Measurements from ENCODE around the gene TMEM238.

Gene TMEM238

GRCh38 chr19:55376241-55376933 lies 7.7 kb downstream of the TMEM238 start, which contains the start of gene TMEM190:
Gene TMEM190 (plus strand): TSS chr19:55376826. CDS start chr19:55376854, 28 bp downstream.
- no peak for DNase-seq

GRCh38 chr19:55373993-55374757 lies 9.9 kb downstream of the TMEM238 start:
- DNase-seq, result peak; percentile 78

GRCh38 chr19:55373306-55373992 lies 10.6 kb downstream of the TMEM238 start:
- DNase-seq, result peak; percentile 34

- peak; percentile 87 for DNase-seq
These were observed 11.6 kb downstream of the TMEM238 start for GRCh38 chr19:55372316-55373081.

GRCh38 chr19:55370305-55370988 lies 13.6 kb downstream of the TMEM238 start, which contains the start of gene IL11:
Gene IL11 (minus strand): TSS chr19:55370463. CDS start chr19:55370310, 153 bp downstream.
- DNase-seq, result peak; percentile 83

GRCh38 chr19:55369653-55370304 lies 14.3 kb downstream of the TMEM238 start:
- peak; percentile 89 for DNase-seq

- DNase-seq, result peak; percentile 78
These were observed 15.2 kb downstream of the TMEM238 start for GRCh38 chr19:55368701-55369563.

GRCh38 chr19:55368106-55368505 lies 16.0 kb downstream of the TMEM238 start:
- no peak for DNase-seq

GRCh38 chr19:55366790-55367189 lies 17.3 kb downstream of the TMEM238 start:
- DNase-seq, result no peak

- DNase-seq, result no peak
These were observed 18.1 kb downstream of the TMEM238 start for GRCh38 chr19:55365964-55366363.

- DNase-seq, result no peak
These were observed 18.8 kb downstream of the TMEM238 start for GRCh38 chr19:55365245-55365644.

- DNase-seq, result no peak
These were observed 20.9 kb downstream of the TMEM238 start, which contains the start of gene GARIN5B for GRCh38 chr19:55362990-55363716. Gene GARIN5B (minus strand): TSS chr19:55363260. CDS start chr19:55363066, 194 bp downstream.

- DNase-seq, result no peak
These were observed 21.7 kb downstream of the TMEM238 start for GRCh38 chr19:55362174-55362989.

GRCh38 chr19:55360902-55361301 lies 23.2 kb downstream of the TMEM238 start:
- DNase-seq, result no peak

GRCh38 chr19:55358943-55359908 lies 24.9 kb downstream of the TMEM238 start:
- DNase-seq, result no peak

- no peak for DNase-seq
These were observed 25.6 kb downstream of the TMEM238 start for GRCh38 chr19:55358493-55358892.

GRCh38 chr19:55355213-55355821 lies 28.8 kb downstream of the TMEM238 start:
- DNase-seq, result no peak

Data from EL (cell line).